Measurements from ENCODE around the gene RFX5.
"Not testable (repeated sequence)": the region's sequence is repeated elsewhere in the genome, so short reads cannot be mapped to it uniquely, and the experiment has no call there.

Gene RFX5

DNA sequence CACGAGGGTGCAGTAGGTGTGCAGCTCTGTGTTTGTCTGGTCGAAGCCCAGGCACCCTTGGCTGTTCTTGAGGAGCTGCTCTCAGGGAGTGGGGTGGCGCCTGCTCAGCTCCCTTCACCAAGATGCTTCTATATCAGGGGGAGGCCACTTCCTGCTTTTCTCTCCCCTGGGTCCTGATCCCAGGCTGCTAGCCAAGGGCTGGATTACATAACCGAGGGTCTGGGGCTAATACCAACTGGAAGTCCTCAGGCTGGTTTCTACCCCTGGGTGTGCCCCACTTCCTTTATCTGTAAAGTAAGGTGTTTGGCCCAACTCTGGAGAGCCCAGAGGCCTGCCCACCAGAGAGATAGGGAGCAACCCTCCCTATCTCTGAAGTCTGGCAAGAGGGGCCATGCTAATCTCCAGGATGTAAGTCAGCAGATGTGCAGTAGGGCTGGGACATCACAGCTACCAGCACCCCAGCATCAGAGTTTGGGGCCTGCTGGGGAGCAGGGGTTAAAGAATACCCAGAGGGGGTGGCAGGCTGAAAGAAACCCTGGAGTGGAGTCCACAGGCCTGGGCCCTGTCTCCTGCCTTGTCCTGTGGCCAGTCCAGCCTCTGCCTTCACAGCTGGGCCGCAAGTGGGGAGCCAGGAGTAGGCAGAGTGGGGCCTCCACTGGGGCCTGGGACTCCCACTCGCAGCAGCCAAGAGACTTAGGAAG, 23.3 kb upstream of the RFX5 start:
- peaks cover 19% of the 10 kb centered on the region for H3K4me1 ChIP-seq (ENCODE audit: control insufficient read depth, insufficient read depth, low read length)
- no peaks in the 10 kb centered on the region for H3K27me3 ChIP-seq (ENCODE audit: control insufficient read depth, insufficient read depth, low read length)
- peaks cover 14% of the 10 kb centered on the region for H3K36me3 ChIP-seq (ENCODE audit: control insufficient read depth, insufficient read depth, low read length)
- peak overlapping the region; percentile 86 for H3K27ac ChIP-seq (ENCODE audit: low read depth, low read length)
- peak overlapping the region; percentile 51 for H3K4me3 ChIP-seq (ENCODE audit: low read length)
- peak overlapping the region; percentile 32 for H3K9ac ChIP-seq (ENCODE audit: low read length)

DNA sequence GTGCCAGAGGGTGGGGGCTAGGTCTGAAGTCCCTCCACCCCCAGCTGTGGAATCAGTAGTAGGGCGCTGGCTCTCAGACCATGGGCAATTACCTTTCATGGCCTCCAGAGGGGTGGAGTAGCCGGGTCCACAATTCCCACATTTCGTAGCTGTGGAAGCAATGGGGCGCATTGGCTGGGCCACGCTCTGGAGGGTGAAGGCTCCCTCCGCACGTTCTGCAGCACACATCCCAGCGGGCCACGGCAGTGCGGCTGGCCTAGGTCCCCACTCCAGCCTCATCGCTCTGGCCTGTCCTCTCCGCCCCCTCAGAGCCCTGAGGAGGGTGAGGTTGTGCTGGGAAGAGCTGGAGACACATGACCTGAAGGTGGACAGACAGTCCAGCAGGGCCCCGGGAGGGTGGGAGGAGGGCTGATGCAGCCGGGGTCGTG, 22.6 kb upstream of the RFX5 start:
- Histone ChIP-seq H3K4me1 (ENCODE audit: control insufficient read depth, insufficient read depth, low read length) (peaks cover 19% of the 10 kb centered on the region), H3K27me3 (ENCODE audit: control insufficient read depth, insufficient read depth, low read length) (no peaks in the 10 kb centered on the region), H3K27ac (ENCODE audit: low read depth, low read length) (no peak overlapping the region), H3K4me3 (ENCODE audit: low read length) (peak overlapping the region; percentile 51), H3K9ac (ENCODE audit: low read length) (no peak overlapping the region), H3K36me3 (ENCODE audit: control insufficient read depth, insufficient read depth, low read length) (peaks cover 21% of the 10 kb centered on the region)

DNA sequence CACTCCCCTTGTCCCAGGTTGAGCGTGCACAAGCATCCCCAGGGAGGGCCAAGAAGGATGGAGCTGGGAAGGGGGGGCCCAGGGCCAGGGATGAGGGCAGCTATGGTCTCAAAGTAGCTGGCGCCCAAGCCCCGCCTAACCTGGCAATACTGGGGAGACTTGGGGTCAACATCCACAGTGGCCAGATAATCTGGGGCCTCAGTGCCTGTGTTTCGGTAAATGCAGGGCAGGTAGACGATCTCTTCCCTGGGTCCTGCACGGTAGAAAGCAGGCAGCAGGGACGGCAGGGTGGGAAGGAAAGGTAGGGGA, 22.2 kb upstream of the RFX5 start:
- Histone ChIP-seq H3K4me1 (ENCODE audit: control insufficient read depth, insufficient read depth, low read length) (peaks cover 19% of the 10 kb centered on the region), H3K9ac (ENCODE audit: low read length) (no peak overlapping the region), H3K27ac (ENCODE audit: low read depth, low read length) (no peak overlapping the region), H3K27me3 (ENCODE audit: control insufficient read depth, insufficient read depth, low read length) (no peaks in the 10 kb centered on the region), H3K4me3 (ENCODE audit: low read length) (no peak overlapping the region), H3K36me3 (ENCODE audit: control insufficient read depth, insufficient read depth, low read length) (peaks cover 25% of the 10 kb centered on the region)

DNA sequence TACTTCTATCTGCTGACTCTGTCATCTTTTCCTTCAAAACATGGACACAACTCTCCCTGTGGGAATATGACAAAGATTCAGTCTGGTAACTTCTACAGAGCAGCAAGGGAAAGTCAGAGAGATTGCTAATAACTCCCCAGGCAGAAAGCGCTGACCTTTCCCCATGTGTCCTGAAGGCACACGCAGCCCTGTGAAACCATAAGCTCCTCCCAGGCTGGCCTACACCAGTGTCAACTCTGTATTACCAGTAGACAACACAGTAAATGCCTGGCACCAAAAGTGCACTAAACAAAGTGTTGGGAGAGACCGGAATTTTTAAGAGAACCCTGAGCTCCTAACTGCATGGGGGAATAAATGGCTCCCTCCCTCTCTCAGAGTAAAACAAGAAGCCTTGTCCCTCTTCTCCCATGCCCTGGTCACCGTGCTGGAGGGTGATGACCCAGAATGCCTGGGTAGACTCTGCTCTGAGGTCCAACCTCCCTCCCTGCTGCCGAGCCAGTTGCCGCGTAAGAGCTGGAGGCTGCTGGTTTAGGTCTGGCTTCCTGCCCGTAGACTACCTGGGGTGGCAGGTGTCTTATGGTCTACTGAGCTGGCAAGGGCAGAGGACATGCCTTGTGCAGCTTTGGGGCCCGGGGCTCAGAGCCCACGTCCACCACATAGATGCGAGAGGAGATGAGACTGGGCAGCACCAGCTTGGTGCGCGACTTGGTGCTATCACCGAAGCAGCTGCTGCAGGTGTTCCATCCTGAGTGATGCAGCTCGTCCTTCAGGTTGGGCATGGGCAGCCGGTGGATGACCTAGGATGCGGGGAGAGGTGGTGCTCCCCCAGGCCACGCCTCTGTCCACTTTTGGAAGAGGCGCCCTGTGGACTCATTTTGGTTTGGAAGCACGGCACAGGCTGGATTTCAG, 21.6 kb upstream of the RFX5 start:
- peaks cover 28% of the 10 kb centered on the region for H3K36me3 ChIP-seq (ENCODE audit: control insufficient read depth, insufficient read depth, low read length)
- no peak overlapping the region for H3K9ac ChIP-seq (ENCODE audit: low read length)
- no peak overlapping the region for H3K4me3 ChIP-seq (ENCODE audit: low read length)
- H3K27me3 ChIP-seq (ENCODE audit: control insufficient read depth, insufficient read depth, low read length) = no peaks in the 10 kb centered on the region
- no peak overlapping the region for H3K27ac ChIP-seq (ENCODE audit: low read depth, low read length)
- H3K4me1 ChIP-seq (ENCODE audit: control insufficient read depth, insufficient read depth, low read length) = peaks cover 19% of the 10 kb centered on the region

DNA sequence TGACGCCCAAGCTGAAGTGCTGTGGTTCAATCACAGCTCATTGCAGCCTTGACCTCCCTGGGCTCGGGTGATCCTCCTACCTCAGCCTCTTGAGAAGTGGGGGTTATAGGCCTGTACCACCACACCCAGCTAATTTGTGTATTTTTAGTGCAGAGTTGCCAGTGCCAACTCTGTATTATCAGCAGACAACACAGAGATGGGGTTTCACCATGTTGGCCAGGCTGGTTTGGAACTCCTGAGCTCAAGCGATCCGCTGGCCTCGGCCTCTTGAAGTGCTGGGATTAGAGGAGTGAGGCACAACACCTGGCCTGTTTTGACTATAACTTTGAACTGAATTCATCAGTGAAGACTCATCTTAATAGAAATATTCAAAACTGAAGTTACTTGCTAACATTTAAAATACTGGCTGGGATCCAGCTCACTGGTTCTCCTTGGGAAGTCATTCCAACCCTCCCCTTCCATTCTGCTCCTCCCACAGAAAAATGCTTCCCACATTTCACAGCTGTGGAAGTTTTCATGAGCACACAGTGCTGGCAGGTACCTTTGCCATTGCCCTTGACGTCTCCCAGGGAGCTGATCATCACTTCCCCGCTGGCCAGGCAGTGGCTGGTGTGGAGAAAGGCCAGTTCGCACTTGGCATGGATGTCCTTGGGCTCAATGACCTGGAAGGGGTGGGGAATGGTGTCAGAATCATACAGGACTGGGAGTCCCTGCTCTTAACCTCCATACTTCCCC, 20.8 kb upstream of the RFX5 start:
- H3K36me3 ChIP-seq (ENCODE audit: control insufficient read depth, insufficient read depth, low read length) = peaks cover 28% of the 10 kb centered on the region
- no peak overlapping the region for H3K4me3 ChIP-seq (ENCODE audit: low read length)
- H3K27me3 ChIP-seq (ENCODE audit: control insufficient read depth, insufficient read depth, low read length) = no peaks in the 10 kb centered on the region
- H3K4me1 ChIP-seq (ENCODE audit: control insufficient read depth, insufficient read depth, low read length) = peaks cover 19% of the 10 kb centered on the region
- no peak overlapping the region for H3K27ac ChIP-seq (ENCODE audit: low read depth, low read length)
- no peak overlapping the region for H3K9ac ChIP-seq (ENCODE audit: low read length)

DNA sequence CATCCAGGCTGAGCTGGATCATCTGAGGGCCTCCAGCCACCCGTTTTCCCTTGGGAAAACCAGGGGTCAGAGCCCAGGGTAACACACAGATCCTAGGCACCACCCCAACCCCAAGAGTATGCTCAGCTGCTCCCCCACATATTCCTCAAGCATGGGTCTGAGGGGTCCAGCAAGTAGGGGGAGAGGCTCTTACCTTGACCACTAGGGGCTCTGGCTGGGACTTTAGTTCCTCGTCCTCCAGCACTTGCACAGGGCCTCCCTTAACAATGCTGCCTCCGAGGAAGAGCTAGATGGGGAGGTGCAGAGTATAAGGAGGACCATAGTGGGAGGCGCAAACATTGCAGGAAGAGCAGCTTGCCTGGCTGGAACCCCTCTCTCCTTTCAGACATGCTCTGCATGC, 17.9 kb upstream of the RFX5 start:
- Histone ChIP-seq H3K9ac (ENCODE audit: low read length) (no peak overlapping the region), H3K4me1 (ENCODE audit: control insufficient read depth, insufficient read depth, low read length) (peaks cover 4% of the 10 kb centered on the region), H3K4me3 (ENCODE audit: low read length) (no peak overlapping the region), H3K36me3 (ENCODE audit: control insufficient read depth, insufficient read depth, low read length) (peaks cover 28% of the 10 kb centered on the region), H3K27ac (ENCODE audit: low read depth, low read length) (no peak overlapping the region), H3K27me3 (ENCODE audit: control insufficient read depth, insufficient read depth, low read length) (no peaks in the 10 kb centered on the region)

GRCh38 chr1:151362308-151363155, 15.5 kb upstream of the RFX5 start:
- Histone ChIP-seq H3K4me3 (ENCODE audit: low read length) (no peak overlapping the region), H3K4me1 (ENCODE audit: control insufficient read depth, insufficient read depth, low read length) (no peaks in the 10 kb centered on the region), H3K36me3 (ENCODE audit: control insufficient read depth, insufficient read depth, low read length) (peaks cover 28% of the 10 kb centered on the region), H3K27me3 (ENCODE audit: control insufficient read depth, insufficient read depth, low read length) (no peaks in the 10 kb centered on the region), H3K9ac (ENCODE audit: low read length) (no peak overlapping the region), H3K27ac (ENCODE audit: low read depth, low read length) (no peak overlapping the region)

- H3K36me3 ChIP-seq (ENCODE audit: control insufficient read depth, insufficient read depth, low read length) = peaks cover 28% of the 10 kb centered on the region
- no peak overlapping the region for H3K4me3 ChIP-seq (ENCODE audit: low read length)
- H3K9ac ChIP-seq (ENCODE audit: low read length) = no peak overlapping the region
- no peaks in the 10 kb centered on the region for H3K27me3 ChIP-seq (ENCODE audit: control insufficient read depth, insufficient read depth, low read length)
- no peak overlapping the region for H3K27ac ChIP-seq (ENCODE audit: low read depth, low read length)
- no peaks in the 10 kb centered on the region for H3K4me1 ChIP-seq (ENCODE audit: control insufficient read depth, insufficient read depth, low read length)
Measured at GRCh38 chr1:151361883-151362282, 14.8 kb upstream of the RFX5 start.

DNA sequence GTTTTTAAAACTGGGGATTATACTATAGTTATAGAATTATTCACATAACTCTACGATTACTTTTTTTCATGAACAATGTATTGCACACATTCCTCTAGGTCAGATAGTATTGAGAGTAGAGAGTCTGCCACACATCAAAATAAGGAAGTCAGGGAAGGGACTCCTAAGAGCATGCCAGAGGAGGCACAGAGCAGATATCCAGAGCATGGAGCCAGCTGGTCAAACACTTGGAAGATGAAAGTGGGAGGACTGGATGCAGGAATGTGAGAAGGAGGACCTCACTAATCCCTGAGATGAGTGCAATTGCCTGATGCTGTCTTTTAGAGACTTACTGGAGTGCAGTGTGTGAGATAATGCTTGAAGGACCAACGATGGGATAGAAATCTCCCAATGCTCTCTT, 9.6 kb upstream of the RFX5 start:
- H3K4me3 ChIP-seq (ENCODE audit: low read length) = no peak overlapping the region
- no peaks in the 10 kb centered on the region for H3K27me3 ChIP-seq (ENCODE audit: control insufficient read depth, insufficient read depth, low read length)
- no peak overlapping the region for H3K9ac ChIP-seq (ENCODE audit: low read length)
- no peak overlapping the region for H3K27ac ChIP-seq (ENCODE audit: low read depth, low read length)
- H3K36me3 ChIP-seq (ENCODE audit: control insufficient read depth, insufficient read depth, low read length) = no peaks in the 10 kb centered on the region
- no peaks in the 10 kb centered on the region for H3K4me1 ChIP-seq (ENCODE audit: control insufficient read depth, insufficient read depth, low read length)

DNA sequence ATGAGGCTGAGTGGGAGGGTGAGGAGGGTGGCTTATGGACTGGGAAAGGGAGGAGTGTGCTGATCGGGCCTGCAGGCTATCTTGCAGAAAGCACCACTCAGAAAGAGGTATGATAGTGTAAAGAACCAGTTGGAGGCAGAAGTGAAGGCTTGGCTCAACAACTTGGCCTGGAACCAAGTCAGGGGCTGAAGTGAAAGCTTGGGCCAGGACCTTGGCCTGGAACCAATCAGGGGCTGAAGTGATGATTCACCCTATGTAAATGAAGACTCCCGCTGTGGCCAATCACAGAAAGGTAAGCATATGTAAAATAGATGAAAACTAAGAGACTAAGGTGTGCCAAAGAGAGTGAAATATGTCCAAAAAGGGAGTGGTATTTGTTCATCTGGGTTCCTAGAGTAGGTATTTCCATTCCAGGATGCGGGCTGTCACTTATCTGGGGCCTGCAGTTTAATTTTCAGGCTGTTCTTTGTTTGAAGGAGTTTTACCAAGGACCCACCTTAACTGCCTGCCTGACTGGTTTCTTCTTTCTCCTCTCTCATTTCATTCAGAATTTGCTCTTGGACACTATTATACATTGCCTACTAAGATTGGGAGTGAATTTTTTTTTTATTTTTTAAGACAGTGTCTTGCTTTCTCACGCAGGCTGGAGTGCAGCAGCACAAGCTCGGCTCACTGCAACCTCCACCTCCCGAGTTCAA, 5.1 kb upstream of the RFX5 start:
- Histone ChIP-seq H3K36me3 (ENCODE audit: control insufficient read depth, insufficient read depth, low read length) (no peaks in the 10 kb centered on the region), H3K27me3 (ENCODE audit: control insufficient read depth, insufficient read depth, low read length) (no peaks in the 10 kb centered on the region), H3K27ac (ENCODE audit: low read depth, low read length) (no peak overlapping the region), H3K4me3 (ENCODE audit: low read length) (no peak overlapping the region), H3K4me1 (ENCODE audit: control insufficient read depth, insufficient read depth, low read length) (peaks cover 5% of the 10 kb centered on the region), H3K9ac (ENCODE audit: low read length) (no peak overlapping the region)

DNA sequence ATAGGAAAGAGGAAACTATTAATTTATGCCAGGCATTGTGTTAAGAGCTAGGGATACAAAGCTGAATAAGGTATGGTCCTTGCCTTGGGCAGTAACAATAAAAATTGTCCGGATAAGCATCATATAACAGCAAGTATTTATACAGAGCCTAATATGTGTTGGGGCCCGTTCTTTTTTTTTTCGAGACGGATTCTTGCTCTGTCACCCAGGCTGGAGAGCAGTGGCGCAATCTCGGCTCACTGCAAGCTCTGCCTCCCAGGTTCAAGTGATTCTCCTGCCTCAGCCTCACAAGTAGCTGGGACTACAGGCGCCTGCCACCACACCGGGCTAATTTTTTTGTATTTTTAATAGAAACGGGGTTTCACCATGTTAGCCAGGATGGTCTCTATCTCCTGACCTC, 3.3 kb upstream of the RFX5 start:
- H3K4me3 ChIP-seq (ENCODE audit: low read length) = not testable (repeated sequence)

More for the DNA sequence above, 3.3 kb upstream of the RFX5 start:
- peaks cover 11% of the 10 kb centered on the region for H3K4me1 ChIP-seq (ENCODE audit: control insufficient read depth, insufficient read depth, low read length)
- not testable (repeated sequence) for H3K27me3 ChIP-seq (ENCODE audit: control insufficient read depth, insufficient read depth, low read length); H3K9ac ChIP-seq (ENCODE audit: low read length); H3K27ac ChIP-seq (ENCODE audit: low read depth, low read length); H3K36me3 ChIP-seq (ENCODE audit: control insufficient read depth, insufficient read depth, low read length)

Measured in rectal smooth muscle tissue (tissue), 1 donor.